ENCODE data around the gene ISG15.

ISG15 gene

GRCh38 chr1:999725-1000356 lies 13.5 kb upstream of the ISG15 start, which contains the start of gene HES4:
Gene HES4, minus strand, starts transcription at chr1:1000097. Its CDS starts 124 bp downstream, at chr1:999973.
- Histone ChIP-seq H4K20me1 (ENCODE audit: insufficient read depth, low read length) (no peaks in the 10 kb centered on the region), H3F3A (ENCODE audit: insufficient read depth, low read length) (no peaks in the 10 kb centered on the region), H3K27ac (ENCODE audit: low read depth, low read length, poor library complexity, severe bottlenecking) (no peak within 1 kb of the TSS), H3K4me2 (ENCODE audit: low read length) (no peak within 1 kb of the TSS), H3K79me2 (ENCODE audit: insufficient read depth, low read length) (no peaks in the 10 kb centered on the region), H3K4me1 (ENCODE audit: insufficient read depth, low read length, severe bottlenecking) (no peaks in the 10 kb centered on the region), H3K4me3 (ENCODE audit: low read depth, low read length, poor library complexity, severe bottlenecking) (no peak within 1 kb of the TSS), H3K9me3 (ENCODE audit: low read length) (no peaks in the 10 kb centered on the region), H3K9me2 (ENCODE audit: low read depth, low read length) (no peaks in the 10 kb centered on the region), H2AFZ (ENCODE audit: low read length) (no peak within 1 kb of the TSS), H3K36me3 (ENCODE audit: insufficient read depth, low read length) (no peaks in the 10 kb centered on the region), H3K27me3 (ENCODE audit: insufficient read depth, low read length) (0 out of 2 replicates have a peak, but pooled peaks cover 8% of the 10 kb centered on the region), H3K9ac (ENCODE audit: low read length) (no peak within 1 kb of the TSS)
- TF ChIP-seq EZH2 (IDR thresholded peaks at IDR 0.05; ENCODE audit: borderline replicate concordance, low read length) (no peak), CTCF (IDR thresholded peaks at IDR 0.05; ENCODE audit: low read length) (no peak)

DNA sequence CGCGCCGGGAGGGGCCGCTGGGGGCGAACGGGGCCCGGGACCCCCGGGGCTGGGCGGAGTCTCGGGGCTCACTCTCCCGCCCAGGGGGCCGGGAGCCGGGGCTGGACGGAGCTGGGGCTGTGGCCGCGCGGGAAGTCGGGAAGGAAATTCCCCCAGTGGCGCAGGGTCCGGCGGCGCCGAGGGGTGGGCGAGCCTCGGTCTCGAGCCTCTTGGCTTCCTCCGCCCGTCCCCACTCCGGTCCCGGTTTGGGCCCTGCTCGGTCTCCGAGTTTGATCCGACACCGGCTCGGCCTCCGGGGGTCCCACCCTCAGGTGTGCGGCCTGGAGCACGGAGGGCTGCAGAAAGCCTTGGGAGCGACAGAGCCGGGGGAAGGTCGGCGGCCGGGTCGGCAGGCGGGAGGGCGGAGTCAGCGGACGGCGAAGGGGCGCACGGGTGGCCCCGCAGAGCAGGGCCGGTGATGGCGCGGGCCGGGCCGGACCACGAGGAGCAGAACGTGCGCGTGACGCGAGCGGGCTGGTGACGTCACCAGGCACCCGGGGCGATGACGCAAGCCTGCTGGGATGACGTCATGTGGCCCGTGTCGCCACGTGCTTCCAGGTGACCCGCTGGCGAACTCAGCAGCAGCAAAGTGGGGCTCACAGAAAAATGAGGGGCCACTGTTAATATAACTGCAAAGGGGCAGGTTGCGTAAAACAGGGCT lies 12.8 kb upstream of the ISG15 start:
- Histone ChIP-seq H3K9me3 (ENCODE audit: low read length) (no peaks in the 10 kb centered on the region), H3K4me3 (ENCODE audit: low read depth, low read length, poor library complexity, severe bottlenecking) (no peak overlapping the region), H3K4me1 (ENCODE audit: insufficient read depth, low read length, severe bottlenecking) (no peaks in the 10 kb centered on the region), H3K79me2 (ENCODE audit: insufficient read depth, low read length) (no peaks in the 10 kb centered on the region), H3K27ac (ENCODE audit: low read depth, low read length, poor library complexity, severe bottlenecking) (no peak overlapping the region), H2AFZ (ENCODE audit: low read length) (no peak overlapping the region), H3K9me2 (ENCODE audit: low read depth, low read length) (no peaks in the 10 kb centered on the region), H3K36me3 (ENCODE audit: insufficient read depth, low read length) (no peaks in the 10 kb centered on the region), H3K27me3 (ENCODE audit: insufficient read depth, low read length) (0 out of 2 replicates have a peak, but pooled peaks cover 13% of the 10 kb centered on the region), H3K4me2 (ENCODE audit: low read length) (no peak overlapping the region), H3K9ac (ENCODE audit: low read length) (no peak overlapping the region), H3F3A (ENCODE audit: insufficient read depth, low read length) (no peaks in the 10 kb centered on the region), H4K20me1 (ENCODE audit: insufficient read depth, low read length) (no peaks in the 10 kb centered on the region)
- no peak for TF ChIP-seq CTCF (IDR thresholded peaks at IDR 0.05; ENCODE audit: low read length)
- no peak for TF ChIP-seq EZH2 (IDR thresholded peaks at IDR 0.05; ENCODE audit: borderline replicate concordance, low read length)

- no peaks in the 10 kb centered on the region for H3K9me2 ChIP-seq (ENCODE audit: low read depth, low read length)
- no peak overlapping the region for H2AFZ ChIP-seq (ENCODE audit: low read length)
- H3K4me2 ChIP-seq (ENCODE audit: low read length) = no peak overlapping the region
- H3K9me3 ChIP-seq (ENCODE audit: low read length) = no peaks in the 10 kb centered on the region
- no peak overlapping the region for H3K9ac ChIP-seq (ENCODE audit: low read length)
- TF ChIP-seq EZH2 (IDR thresholded peaks at IDR 0.05; ENCODE audit: borderline replicate concordance, low read length) = no peak
- no peak for TF ChIP-seq CTCF (IDR thresholded peaks at IDR 0.05; ENCODE audit: low read length)
- H3K4me3 ChIP-seq (ENCODE audit: low read depth, low read length, poor library complexity, severe bottlenecking) = no peak overlapping the region
- no peaks in the 10 kb centered on the region for H3K36me3 ChIP-seq (ENCODE audit: insufficient read depth, low read length)
- H3K27ac ChIP-seq (ENCODE audit: low read depth, low read length, poor library complexity, severe bottlenecking) = no peak overlapping the region
- no peaks in the 10 kb centered on the region for H4K20me1 ChIP-seq (ENCODE audit: insufficient read depth, low read length)
- no peaks in the 10 kb centered on the region for H3K79me2 ChIP-seq (ENCODE audit: insufficient read depth, low read length)
- H3F3A ChIP-seq (ENCODE audit: insufficient read depth, low read length) = no peaks in the 10 kb centered on the region
- H3K27me3 ChIP-seq (ENCODE audit: insufficient read depth, low read length) = peaks cover 16% of the 10 kb centered on the region; the same call in 1 of the 2 replicates
- H3K4me1 ChIP-seq (ENCODE audit: insufficient read depth, low read length, severe bottlenecking) = no peaks in the 10 kb centered on the region
Measured at GRCh38 chr1:1001057-1001783, 12.1 kb upstream of the ISG15 start.
